Endodermal cell (in vitro differentiated cells): ENCODE measurements around the gene GLOD4. TPM values are rescaled to one million over a fixed set of nuclear protein-coding genes. Genes with fewer than 3 reads are reported as not detected.
A peak's percentile ranks its signal among the peaks of the same experiment; 100 is the strongest.

Experiments used
- DNase-seq: peaks from one replicate; pipeline ENCODE4 v3.0.0-alpha.2; 2017
- H3K27ac ChIP-seq: 2 replicates; pipeline ENCODE4 v1.5.1; 2013; ENCODE audit warnings: mild to moderate bottlenecking, low read depth, low read length, moderate library complexity
- H3K27me3 ChIP-seq: 2 replicates; pipeline ENCODE4 v1.6.1; 2013; ENCODE audit warnings: mild to moderate bottlenecking, low read length, moderate library complexity; ENCODE audit not compliant: insufficient read depth, control insufficient read depth, poor library complexity, severe bottlenecking
- H3K36me3 ChIP-seq: 2 replicates; pipeline ENCODE4 v1.7.0; 2013; ENCODE audit warnings: mild to moderate bottlenecking, low read length, moderate library complexity; ENCODE audit not compliant: control insufficient read depth, insufficient read depth
- H3K4me1 ChIP-seq: one replicate; pipeline ENCODE4 v1.7.0; 2013; ENCODE audit warnings: low read length; ENCODE audit not compliant: control insufficient read depth, insufficient read depth
- H3K4me3 ChIP-seq: 2 replicates; pipeline ENCODE4 v1.5.1; 2013; ENCODE audit warnings: mild to moderate bottlenecking, low read length, moderate library complexity
- H3K9ac ChIP-seq: 2 replicates; pipeline ENCODE4 v1.6.1; 2013; ENCODE audit warnings: mild to moderate bottlenecking, low read length, moderate library complexity; ENCODE audit not compliant: poor library complexity, severe bottlenecking; ENCODE audit errors: extremely low read depth
- H3K9me3 ChIP-seq: 2 replicates; pipeline ENCODE4 v1.6.1; 2013; ENCODE audit warnings: mild to moderate bottlenecking, low read length, moderate library complexity; ENCODE audit not compliant: control insufficient read depth
- H3K27ac Mint-ChIP-seq: 2 replicates; pipeline ENCODE4 v1.8.0; 2020; ENCODE audit warnings: mixed read lengths
- H3K27me3 Mint-ChIP-seq: 2 replicates; pipeline ENCODE4 v1.8.0; 2021; ENCODE audit warnings: mild to moderate bottlenecking, mixed read lengths; ENCODE audit not compliant: insufficient read depth
- H3K36me3 Mint-ChIP-seq: 2 replicates; pipeline ENCODE4 v1.8.0; 2020; ENCODE audit warnings: low read depth, mixed read lengths
- H3K4me1 Mint-ChIP-seq: 2 replicates; pipeline ENCODE4 v1.8.0; 2020; ENCODE audit warnings: mixed read lengths
- H3K4me3 Mint-ChIP-seq: 2 replicates; pipeline ENCODE4 v1.8.0; 2020; ENCODE audit warnings: mild to moderate bottlenecking, moderate library complexity, mixed read lengths
- H3K9me3 Mint-ChIP-seq: 2 replicates; pipeline ENCODE4 v1.8.0; 2020; ENCODE audit warnings: mild to moderate bottlenecking, mixed read lengths
- WGBS, 2 experiments: methylation state at CpG; one replicate each; pipeline versions ENCODE4 v1.1.5 to v1.1.7; 2013; ENCODE audit warnings: missing lambda C conversion rate in 2 of 2, mixed read lengths in 1 of 2; ENCODE audit not compliant: insufficient coverage in 1 of 2, insufficient read length in 1 of 2; 5-methylcytosine and 5-hydroxymethylcytosine counted together
- total RNA-seq, 2 donors: library from RNA; stranded (reverse); fragmentation: NEBNext Ultra II Directional in 1 of 2; extraction: Animal tissue kit (Norgen Biotek cat#: 25700) in 1 of 2; gene quantifications; 2 replicates in 1 of 2; 3 replicates in 1 of 2; pipeline ENCODE4 v1.2.1, GENCODE V29; 2021
- TF ChIP-seq, protein P1 (sequence below): fragments of 200-600 bp; sonication (generic); conservative IDR thresholded peaks from 2 replicates; pipeline ENCODE4 v1.5.0; 2021; ENCODE audit warnings: antibody characterized with exemption, mild to moderate bottlenecking

GLOD4 gene
- total RNA-seq, 2 donors from 2014 or later, result 81.6 to 95.1 TPM

DNA sequence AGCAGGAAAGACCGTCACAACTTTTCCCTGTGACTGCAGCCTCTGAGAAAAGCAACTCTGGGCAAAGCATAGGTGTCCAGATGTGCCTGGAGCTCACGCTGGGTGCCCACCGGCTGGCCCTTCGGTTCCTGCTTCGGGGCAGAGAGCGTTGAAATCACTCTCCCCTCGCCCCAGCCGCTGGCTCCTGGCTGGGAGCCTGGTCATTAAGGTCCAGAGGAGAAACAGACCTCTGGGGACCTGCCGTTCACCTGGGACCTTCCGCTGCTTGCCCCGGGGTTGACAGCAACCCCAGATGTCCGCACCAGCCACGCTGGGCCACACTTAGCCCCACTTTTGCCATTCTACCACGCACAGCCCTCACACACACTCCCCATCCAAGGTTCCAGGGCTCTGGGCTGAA is 13.2 kb upstream of the GLOD4 start:
- TF ChIP-seq, protein P1, sequence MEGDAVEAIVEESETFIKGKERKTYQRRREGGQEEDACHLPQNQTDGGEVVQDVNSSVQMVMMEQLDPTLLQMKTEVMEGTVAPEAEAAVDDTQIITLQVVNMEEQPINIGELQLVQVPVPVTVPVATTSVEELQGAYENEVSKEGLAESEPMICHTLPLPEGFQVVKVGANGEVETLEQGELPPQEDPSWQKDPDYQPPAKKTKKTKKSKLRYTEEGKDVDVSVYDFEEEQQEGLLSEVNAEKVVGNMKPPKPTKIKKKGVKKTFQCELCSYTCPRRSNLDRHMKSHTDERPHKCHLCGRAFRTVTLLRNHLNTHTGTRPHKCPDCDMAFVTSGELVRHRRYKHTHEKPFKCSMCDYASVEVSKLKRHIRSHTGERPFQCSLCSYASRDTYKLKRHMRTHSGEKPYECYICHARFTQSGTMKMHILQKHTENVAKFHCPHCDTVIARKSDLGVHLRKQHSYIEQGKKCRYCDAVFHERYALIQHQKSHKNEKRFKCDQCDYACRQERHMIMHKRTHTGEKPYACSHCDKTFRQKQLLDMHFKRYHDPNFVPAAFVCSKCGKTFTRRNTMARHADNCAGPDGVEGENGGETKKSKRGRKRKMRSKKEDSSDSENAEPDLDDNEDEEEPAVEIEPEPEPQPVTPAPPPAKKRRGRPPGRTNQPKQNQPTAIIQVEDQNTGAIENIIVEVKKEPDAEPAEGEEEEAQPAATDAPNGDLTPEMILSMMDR, result no peak
- Mint-ChIP-seq H3K27ac (peak overlapping the region; percentile 76), H3K4me1 (peaks cover 15% of the 10 kb centered on the region), H3K9me3 (no peaks in the 10 kb centered on the region), H3K4me3 (no peak overlapping the region), H3K27me3 (no peaks in the 10 kb centered on the region), H3K36me3 (peaks cover 59% of the 10 kb centered on the region)
- Histone ChIP-seq H3K4me3 (no peak overlapping the region), H3K9ac (no peak overlapping the region), H3K36me3 (peaks cover 70% of the 10 kb centered on the region), H3K27ac (no peak overlapping the region), H3K27me3 (no peaks in the 10 kb centered on the region), H3K4me1 (no peaks in the 10 kb centered on the region), H3K9me3 (no peaks in the 10 kb centered on the region)
- no peak for DNase-seq
- 94 to 96% methylated on average over 5 to 14 of the region's 14 CpGs for WGBS, 2 experiments

DNA sequence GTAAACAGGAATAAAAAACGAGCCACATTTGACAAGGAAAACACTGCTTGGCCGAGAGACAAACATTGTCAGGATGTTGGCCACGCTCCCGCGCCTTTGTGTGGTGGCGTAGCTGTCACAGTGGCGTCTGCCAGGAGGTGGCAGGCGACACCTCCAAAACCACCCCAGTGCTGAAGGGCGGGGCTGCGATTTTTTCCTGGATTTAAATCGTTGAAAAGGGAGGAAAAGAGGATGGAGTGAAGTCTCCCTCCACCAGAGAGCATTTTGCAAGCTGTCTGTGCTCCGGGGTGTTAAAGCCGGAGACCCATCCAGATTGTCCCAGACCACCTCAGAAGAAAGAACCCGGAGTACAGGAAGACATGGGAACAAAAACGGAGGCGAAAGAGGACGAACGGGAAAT is 12.8 kb upstream of the GLOD4 start:
- H3K9ac ChIP-seq, result no peak overlapping the region
- Mint-ChIP-seq H3K27ac (peak overlapping the region; percentile 69), H3K27me3 (no peaks in the 10 kb centered on the region), H3K9me3 (no peaks in the 10 kb centered on the region), H3K4me3 (no peak overlapping the region), H3K4me1 (peaks cover 17% of the 10 kb centered on the region), H3K36me3 (peaks cover 58% of the 10 kb centered on the region)
- H3K9me3 ChIP-seq, result no peaks in the 10 kb centered on the region
- DNase-seq, result peak; percentile 96
- H3K36me3 ChIP-seq, result peaks cover 66% of the 10 kb centered on the region
- no peaks in the 10 kb centered on the region for H3K4me1 ChIP-seq
- no peak overlapping the region for H3K4me3 ChIP-seq
- peak overlapping the region; percentile 52 for H3K27ac ChIP-seq
- 47 to 53% methylated on average over 15 to 18 of the region's 18 CpGs for WGBS, 2 experiments
- no peaks in the 10 kb centered on the region for H3K27me3 ChIP-seq
- TF ChIP-seq, protein P1, result peak; percentile 88

DNA sequence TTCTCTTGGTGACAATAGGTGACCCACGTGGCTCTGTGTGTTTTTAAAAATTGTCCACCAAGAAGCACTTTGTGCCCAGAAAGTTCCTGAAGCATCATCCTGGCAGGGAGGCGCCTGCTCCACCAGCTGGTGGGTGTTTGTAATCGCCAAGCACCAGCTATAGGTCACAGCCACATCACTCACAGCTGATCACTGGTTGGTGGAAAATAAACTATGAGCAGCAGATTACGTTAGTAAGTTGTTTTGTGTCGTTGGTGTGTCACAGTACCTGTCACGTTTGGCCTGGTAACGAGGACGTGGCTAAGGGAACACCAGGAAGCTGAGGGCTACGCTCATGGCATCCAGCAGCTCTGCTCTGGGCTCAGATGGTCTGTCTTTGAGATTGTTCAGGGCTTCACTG is 10.2 kb upstream of the GLOD4 start:
- no peak overlapping the region for H3K9ac ChIP-seq
- H3K27me3 Mint-ChIP-seq, result no peaks in the 10 kb centered on the region
- no peak overlapping the region for H3K27ac ChIP-seq
- no peaks in the 10 kb centered on the region for H3K4me1 ChIP-seq
- H3K9me3 ChIP-seq, result no peaks in the 10 kb centered on the region
- H3K36me3 Mint-ChIP-seq, result peaks cover 64% of the 10 kb centered on the region
- peak overlapping the region; percentile 82 for H3K27ac Mint-ChIP-seq
- DNase-seq, result peak; percentile 69
- TF ChIP-seq, protein P1, result peak; percentile 47
- H3K27me3 ChIP-seq, result no peaks in the 10 kb centered on the region
- H3K4me3 Mint-ChIP-seq, result no peak overlapping the region
- H3K9me3 Mint-ChIP-seq, result no peaks in the 10 kb centered on the region
- H3K4me3 ChIP-seq, result no peak overlapping the region
- WGBS, 2 experiments, result 94 to 99% methylated on average over 9 of the region's 9 CpGs
- H3K36me3 ChIP-seq, result peaks cover 55% of the 10 kb centered on the region
- peaks cover 19% of the 10 kb centered on the region for H3K4me1 Mint-ChIP-seq
